Testis (tissue), 2 donors: ENCODE measurements around the gene NLGN4X.

ENCODE experiments used
- CTCF ChIP-seq, 3 experiments: fragments of 450-650 bp in 2 of 3; fragments of 200-600 bp in 1 of 3; sonication (generic) in 1 of 3; IDR thresholded peaks; one replicate each; pipeline ENCODE4 v1.5.1; 2016 to 2019; ENCODE audit warnings: antibody characterized with exemption in 3 of 3, mild to moderate bottlenecking in 2 of 3, moderate library complexity in 1 of 3
- POLR2A ChIP-seq: fragments of 450-650 bp; IDR thresholded peaks from one replicate; pipeline ENCODE4 v1.6.1; 2017; ENCODE audit warnings: antibody characterized with exemption, mild to moderate bottlenecking, moderate library complexity

- TF ChIP-seq CTCF (IDR thresholded peaks at IDR 0.05), result no peak
- no peak for TF ChIP-seq POLR2A
Observed at GRCh38 chrX:6002056-6002455, 226.6 kb downstream of the NLGN4X start.
